Left ventricle myocardium inferior (tissue), 1 donor: ENCODE data around the gene TM9SF2. TPM values are rescaled to one million over a fixed set of nuclear protein-coding genes. Genes with fewer than 3 reads are reported as not detected.

Experiments used
- DNase-seq: peaks from one replicate; pipeline ENCODE4 v3.0.0-alpha.2; 2020
- H3K27ac ChIP-seq: fragments of 200-600 bp; replicated peaks from 2 replicates; pipeline ENCODE4 v1.8.0; 2021
- H3K27me3 ChIP-seq: fragments of 200-600 bp; 2 replicates; pipeline ENCODE4 v1.8.0; 2021; ENCODE audit warnings: low read depth
- H3K36me3 ChIP-seq: fragments of 200-600 bp; 2 replicates; pipeline ENCODE4 v1.8.0; 2021
- H3K4me1 ChIP-seq: fragments of 200-600 bp; 2 replicates; pipeline ENCODE4 v1.8.0; 2021
- H3K4me3 ChIP-seq: fragments of 200-600 bp; 2 replicates; pipeline ENCODE4 v1.8.0; 2021; ENCODE audit warnings: mild to moderate bottlenecking, moderate library complexity
- H3K9me3 ChIP-seq: fragments of 200-600 bp; replicated peaks from 2 replicates; pipeline ENCODE4 v1.8.0; 2021
- intact Hi-C: fragments of 100-400 bp; cut with micrococcal nuclease; formaldehyde crosslinking; loops from one replicate; pipeline ENCODE4 v1.11.0; 2022
- total RNA-seq: library from RNA; stranded (reverse); fragmentation: NEBNext Ultra II Directional; extraction: Animal tissue kit (Norgen Biotek cat#: 25700); gene quantifications from one replicate; pipeline ENCODE4 v1.2.1, GENCODE V29; 2021
- TF ChIP-seq, protein P1 (sequence below): fragments of 200-600 bp; IDR thresholded peaks from 2 replicates; pipeline ENCODE4 v1.8.0; 2021; ENCODE audit warnings: antibody characterized with exemption, mild to moderate bottlenecking, borderline replicate concordance
- donor health status: DM: no; HTN: yes; CAD: no; lungs with severe emphysema.

The TM9SF2 gene
- total RNA-seq, 1 donor from 2014 or later, result 55.1 TPM

DNA sequence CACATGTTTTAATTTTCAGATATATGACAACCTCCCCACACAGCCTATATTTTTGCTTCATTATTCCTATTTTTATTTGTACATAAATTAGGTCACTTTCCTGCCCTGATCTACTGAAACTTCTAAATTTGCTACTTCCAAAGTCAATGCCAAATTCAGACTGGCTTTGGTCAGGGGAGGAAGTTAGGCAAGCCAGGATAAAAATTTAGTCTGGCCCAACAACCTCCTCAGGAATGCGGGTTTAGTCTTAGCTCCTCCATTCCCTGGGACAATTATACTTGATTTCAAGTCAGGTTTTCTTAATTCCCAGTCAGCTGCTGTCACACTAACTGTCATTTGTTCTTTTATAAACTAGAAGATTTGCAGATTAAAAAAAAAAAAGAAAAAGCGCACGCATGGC is 84.3 kb downstream of the TM9SF2 start:
- Histone ChIP-seq H3K36me3 (no peaks in the 10 kb centered on the region), H3K9me3 (no peaks in the 10 kb centered on the region)

DNA sequence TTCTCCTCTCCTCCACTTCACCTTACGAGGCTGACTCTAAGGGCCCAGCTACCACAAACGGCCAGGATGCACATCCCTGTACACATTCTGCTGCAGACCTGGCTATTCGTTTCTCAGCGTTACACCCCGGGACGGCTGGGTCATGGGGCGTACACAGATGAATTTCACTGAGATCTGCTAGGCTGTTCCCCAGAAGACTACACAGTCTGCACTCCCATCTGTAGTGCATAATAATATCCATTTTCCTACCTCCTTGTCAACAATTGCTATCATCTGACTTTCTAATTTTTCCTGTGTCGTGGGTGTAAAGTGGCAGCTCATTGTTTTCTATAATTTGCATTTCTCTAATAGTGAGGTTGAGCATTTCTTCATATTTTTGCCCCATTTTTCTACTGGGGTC is 85.7 kb downstream of the TM9SF2 start:
- intact Hi-C loops, result no loop called here
- Histone ChIP-seq H3K36me3 (no peaks in the 10 kb centered on the region), H3K27ac (no peak overlapping the region), H3K27me3 (no peaks in the 10 kb centered on the region), H3K9me3 (no peaks in the 10 kb centered on the region), H3K4me1 (peaks cover 9% of the 10 kb centered on the region), H3K4me3 (no peak overlapping the region)
- DNase-seq, result no peak
- TF ChIP-seq, protein P1, sequence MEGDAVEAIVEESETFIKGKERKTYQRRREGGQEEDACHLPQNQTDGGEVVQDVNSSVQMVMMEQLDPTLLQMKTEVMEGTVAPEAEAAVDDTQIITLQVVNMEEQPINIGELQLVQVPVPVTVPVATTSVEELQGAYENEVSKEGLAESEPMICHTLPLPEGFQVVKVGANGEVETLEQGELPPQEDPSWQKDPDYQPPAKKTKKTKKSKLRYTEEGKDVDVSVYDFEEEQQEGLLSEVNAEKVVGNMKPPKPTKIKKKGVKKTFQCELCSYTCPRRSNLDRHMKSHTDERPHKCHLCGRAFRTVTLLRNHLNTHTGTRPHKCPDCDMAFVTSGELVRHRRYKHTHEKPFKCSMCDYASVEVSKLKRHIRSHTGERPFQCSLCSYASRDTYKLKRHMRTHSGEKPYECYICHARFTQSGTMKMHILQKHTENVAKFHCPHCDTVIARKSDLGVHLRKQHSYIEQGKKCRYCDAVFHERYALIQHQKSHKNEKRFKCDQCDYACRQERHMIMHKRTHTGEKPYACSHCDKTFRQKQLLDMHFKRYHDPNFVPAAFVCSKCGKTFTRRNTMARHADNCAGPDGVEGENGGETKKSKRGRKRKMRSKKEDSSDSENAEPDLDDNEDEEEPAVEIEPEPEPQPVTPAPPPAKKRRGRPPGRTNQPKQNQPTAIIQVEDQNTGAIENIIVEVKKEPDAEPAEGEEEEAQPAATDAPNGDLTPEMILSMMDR, result no peak

More for the DNA sequence above, 84.3 kb downstream of the TM9SF2 start:
- H3K27me3 ChIP-seq, result no peaks in the 10 kb centered on the region
- H3K4me3 ChIP-seq, result no peak overlapping the region
- TF ChIP-seq, protein P1, result no peak
- H3K4me1 ChIP-seq, result peaks cover 9% of the 10 kb centered on the region
- intact Hi-C loops, result no loop called here
- no peak overlapping the region for H3K27ac ChIP-seq
- DNase-seq, result no peak

DNA sequence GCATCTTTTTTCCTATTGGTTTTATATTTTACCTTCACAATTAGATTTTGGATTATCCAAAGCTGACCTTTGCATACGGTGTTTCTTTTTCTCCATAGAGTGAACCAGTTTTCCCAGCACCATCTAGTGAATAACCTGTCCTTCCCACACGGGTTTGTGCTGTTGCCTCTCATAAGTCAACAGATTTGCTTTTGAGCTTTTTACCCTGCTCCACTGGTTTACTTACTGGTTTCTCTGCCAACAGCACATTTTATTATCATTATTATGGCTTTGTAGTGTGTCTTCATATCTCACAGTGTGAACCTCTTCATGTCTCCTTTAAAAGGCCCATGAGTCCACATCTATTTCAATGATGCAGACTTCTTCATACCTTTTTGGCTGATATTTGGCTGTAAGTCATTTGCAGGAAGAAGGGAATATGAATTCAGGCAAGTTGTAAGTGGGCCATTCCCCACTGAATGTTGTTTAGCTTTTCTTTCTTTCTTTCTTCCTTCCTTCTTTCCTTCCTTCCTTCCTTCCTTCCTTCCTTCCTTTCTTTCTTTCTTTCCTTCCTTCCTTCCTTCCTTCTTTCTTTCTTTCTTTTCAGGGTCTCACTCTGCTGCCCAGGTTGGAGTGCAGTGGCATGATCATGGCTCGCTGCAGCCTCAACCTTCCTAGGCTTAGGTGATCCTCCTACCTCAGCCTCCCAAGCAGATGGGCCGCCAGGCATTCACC is 86.8 kb downstream of the TM9SF2 start:
- no peak for DNase-seq
- H3K4me3 ChIP-seq, result no peak overlapping the region
- intact Hi-C loops, result no loop called here
- peaks cover 9% of the 10 kb centered on the region for H3K4me1 ChIP-seq
- H3K27me3 ChIP-seq, result no peaks in the 10 kb centered on the region
- TF ChIP-seq, protein P1, result no peak
- H3K36me3 ChIP-seq, result no peaks in the 10 kb centered on the region
- H3K27ac ChIP-seq, result no peak overlapping the region
- peaks cover 3% of the 10 kb centered on the region for H3K9me3 ChIP-seq

DNA sequence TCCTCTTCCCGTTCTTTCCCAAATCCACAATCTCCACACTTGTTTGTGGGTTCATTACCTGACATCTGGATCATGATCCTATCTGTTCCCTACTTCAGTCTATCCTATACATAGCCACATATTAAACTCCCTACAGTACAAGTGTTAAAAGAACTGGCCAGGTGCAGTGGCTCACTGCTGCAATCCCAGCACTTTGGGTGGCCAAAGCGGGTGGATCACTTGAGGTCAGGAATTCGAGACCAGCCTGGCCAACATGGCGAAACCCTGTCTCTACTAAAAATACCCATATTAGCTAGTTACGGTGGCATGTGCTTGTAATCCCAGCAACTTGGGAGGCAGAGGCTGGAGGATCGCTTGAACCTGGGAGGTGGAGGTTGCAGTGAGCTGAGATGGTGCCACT is 88.3 kb downstream of the TM9SF2 start:
- intact Hi-C loops, result no loop called here
- Histone ChIP-seq H3K4me3 (no peak overlapping the region), H3K9me3 (peaks cover 3% of the 10 kb centered on the region), H3K4me1 (peaks cover 9% of the 10 kb centered on the region), H3K27me3 (no peaks in the 10 kb centered on the region), H3K36me3 (no peaks in the 10 kb centered on the region), H3K27ac (no peak overlapping the region)
- TF ChIP-seq, protein P1, result no peak
- DNase-seq, result no peak

DNA sequence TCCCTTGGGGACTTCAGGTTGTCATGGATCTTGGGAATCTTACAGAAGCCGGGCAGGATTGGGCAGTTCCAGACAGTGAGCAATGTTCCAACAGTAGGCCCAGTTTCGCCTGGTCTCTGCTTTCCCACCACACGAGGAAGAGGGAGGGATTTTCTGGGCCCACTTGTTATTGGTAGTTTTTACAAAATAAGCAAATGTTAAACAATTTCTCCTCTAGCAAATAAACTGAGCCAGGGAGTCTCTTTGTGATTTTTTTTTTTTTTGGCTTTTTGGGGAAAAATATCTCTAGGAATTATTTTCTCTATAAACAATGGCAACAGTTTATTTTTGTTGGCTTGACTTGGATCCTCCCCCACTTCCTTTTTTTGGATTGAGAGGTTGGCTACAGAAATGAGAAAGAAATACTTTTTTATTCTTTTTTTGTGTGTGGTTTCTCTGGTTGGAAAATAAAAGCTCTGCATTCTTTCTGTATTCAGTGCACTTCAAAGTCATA is 89.3 kb downstream of the TM9SF2 start:
- Histone ChIP-seq H3K9me3 (peaks cover 3% of the 10 kb centered on the region), H3K4me1 (peaks cover 9% of the 10 kb centered on the region), H3K4me3 (no peak overlapping the region), H3K27me3 (no peaks in the 10 kb centered on the region), H3K36me3 (no peaks in the 10 kb centered on the region), H3K27ac (peak overlapping the region; percentile 36)
- no peak for DNase-seq
- intact Hi-C loops, result no loop called here
- TF ChIP-seq, protein P1, result no peak
